Activated CD4-positive, alpha-beta T cell treated with anti-CD3 and anti-CD28 coated beads for 24 hours (primary cell): ENCODE results near the gene RHBDD1.

Source experiments
- DNase-seq, 2 donors: peaks; one replicate each; pipeline ENCODE4 v3.0.0-alpha.2; 2020; ENCODE audit warnings: low read depth in 2 of 2

The RHBDD1 gene

GRCh38 chr2:226885769-226886435 lies 50.0 kb downstream of the RHBDD1 start:
- no peak for DNase-seq

DNA sequence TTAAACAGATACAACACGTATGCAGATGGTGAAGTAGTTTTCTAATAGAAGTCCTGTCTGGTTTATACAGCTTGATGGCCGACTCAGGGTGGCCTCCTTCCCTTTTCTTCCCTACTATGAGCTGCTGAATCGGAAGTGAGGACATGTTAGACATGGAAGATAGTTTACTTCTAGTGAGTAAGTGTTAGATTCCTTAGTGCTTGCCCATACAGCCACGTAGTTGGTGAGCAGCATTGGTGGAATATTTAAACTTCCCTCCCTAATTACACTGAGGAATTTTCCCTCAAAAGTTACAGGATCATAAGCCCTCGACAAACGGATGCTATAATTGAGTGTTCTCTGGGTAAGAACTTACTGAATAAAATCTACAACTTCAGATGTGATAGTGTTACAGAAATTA lies 52.1 kb downstream of the RHBDD1 start:
- DNase-seq = no peak

DNA sequence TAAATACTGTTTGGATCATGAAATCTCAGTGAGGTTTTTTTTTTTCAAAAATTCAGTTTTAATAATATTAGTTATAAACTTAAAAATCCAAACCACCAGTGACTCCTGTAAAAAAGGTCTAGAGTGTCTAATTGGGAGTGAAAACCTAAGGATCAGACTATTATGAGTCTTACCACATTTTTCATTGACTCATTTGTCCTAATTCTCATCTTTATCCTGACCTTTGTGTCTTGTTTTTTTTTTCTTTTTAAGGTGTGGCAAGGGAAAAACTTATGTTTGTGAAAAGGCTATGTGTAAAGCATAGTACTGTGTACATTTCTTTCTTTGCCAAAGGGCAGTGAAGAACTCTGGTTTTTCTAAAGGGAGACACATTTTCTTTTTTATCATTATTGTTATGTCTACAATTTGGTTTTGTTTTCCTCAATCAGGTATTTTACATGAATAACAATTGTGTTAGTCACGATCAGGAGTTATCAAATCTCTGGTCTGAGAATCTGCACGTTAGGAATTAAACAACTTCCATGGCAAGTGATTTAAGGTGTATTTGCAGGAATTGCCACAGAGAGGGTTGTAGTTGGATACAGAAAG lies 52.6 kb downstream of the RHBDD1 start:
- DNase-seq = no peak

GRCh38 chr2:226888971-226889370 lies 53.1 kb downstream of the RHBDD1 start:
- no peak for DNase-seq

- no peak for DNase-seq
These were observed 54.4 kb downstream of the RHBDD1 start for GRCh38 chr2:226890286-226890685.

DNA sequence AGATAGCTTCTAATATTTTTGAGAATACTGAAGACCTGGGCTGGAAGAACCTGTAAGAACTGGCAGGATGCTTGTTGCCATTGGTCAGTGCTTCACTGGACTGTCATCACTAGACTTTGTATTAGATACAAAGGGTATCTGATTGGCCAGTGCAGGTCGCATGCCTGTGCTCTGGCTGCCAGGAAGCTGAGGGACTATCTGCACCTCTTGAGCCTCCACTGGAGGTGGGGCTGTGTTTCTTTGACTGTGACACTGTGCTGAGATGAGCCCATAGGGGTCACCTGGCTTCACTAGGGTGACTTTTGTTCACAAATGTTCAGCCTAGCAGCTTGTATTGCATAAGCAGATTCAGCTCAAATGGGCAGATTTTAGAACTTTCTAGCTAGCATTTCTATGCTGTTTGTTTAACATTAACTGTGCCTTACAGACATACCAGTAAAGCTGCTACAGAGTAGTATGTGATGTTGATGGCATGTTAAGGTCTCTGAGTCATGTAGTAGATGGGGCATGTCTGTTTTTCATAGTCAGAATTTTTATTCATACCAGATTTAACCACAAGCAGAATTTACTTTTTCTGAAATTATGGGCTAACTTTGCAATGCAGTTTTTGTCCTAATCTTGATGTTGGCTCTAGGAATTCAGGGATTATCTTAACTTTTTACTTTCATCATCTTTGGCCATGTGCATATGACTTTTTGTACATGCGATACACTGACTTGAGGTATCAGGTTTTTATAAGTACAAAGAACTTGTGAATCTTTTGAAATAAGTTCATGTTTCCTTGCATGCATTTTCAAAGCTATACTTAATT lies 56.1 kb downstream of the RHBDD1 start:
- DNase-seq = no peak

DNA sequence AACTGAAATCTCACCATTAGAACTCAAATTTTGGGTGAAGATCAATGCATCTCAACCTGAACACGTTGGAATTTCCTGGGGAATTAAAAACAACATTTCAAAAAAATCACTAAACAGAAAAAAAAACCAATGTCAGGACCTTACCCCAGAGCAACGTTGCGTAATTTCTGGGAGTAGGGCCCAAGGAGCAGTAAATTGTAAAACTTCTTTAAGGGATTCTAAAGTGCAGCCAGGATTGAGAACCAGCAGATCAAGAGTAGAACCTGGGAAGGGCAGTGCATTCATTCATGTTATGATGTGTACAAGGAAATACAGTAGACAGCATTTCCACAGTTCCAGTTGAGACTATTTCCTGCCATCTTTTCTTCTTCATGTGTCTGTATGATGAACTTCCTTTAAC lies 56.9 kb downstream of the RHBDD1 start:
- DNase-seq = no peak

GRCh38 chr2:226893216-226893615 lies 57.4 kb downstream of the RHBDD1 start:
- DNase-seq = no peak

DNA sequence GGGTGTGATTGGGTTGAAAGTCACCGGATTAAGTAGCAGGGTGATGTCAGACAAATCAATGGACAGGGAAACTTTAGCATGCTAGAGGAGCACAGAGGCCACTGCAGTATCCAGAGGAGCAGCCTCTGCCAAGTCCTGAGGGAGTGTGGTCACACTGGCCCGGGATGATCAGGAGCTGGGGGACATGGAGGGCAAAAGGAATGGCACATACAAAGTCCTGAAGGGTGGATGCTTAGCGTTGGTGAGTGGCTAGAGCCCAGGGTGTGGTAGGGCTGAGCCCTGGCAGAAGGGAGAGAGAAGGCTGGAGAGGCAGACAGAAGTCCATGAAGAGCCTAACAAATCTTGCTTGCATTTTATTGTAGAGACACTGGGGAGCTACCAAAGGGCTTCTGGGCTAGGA lies 58.9 kb downstream of the RHBDD1 start:
- DNase-seq = no peak

GRCh38 chr2:226895579-226895978 lies 59.7 kb downstream of the RHBDD1 start:
- DNase-seq = no peak

- no peak for DNase-seq
These were observed 62.3 kb downstream of the RHBDD1 start for GRCh38 chr2:226898121-226898520.

- no peak for DNase-seq
These were observed 63.0 kb downstream of the RHBDD1 start for GRCh38 chr2:226898897-226899296.

DNA sequence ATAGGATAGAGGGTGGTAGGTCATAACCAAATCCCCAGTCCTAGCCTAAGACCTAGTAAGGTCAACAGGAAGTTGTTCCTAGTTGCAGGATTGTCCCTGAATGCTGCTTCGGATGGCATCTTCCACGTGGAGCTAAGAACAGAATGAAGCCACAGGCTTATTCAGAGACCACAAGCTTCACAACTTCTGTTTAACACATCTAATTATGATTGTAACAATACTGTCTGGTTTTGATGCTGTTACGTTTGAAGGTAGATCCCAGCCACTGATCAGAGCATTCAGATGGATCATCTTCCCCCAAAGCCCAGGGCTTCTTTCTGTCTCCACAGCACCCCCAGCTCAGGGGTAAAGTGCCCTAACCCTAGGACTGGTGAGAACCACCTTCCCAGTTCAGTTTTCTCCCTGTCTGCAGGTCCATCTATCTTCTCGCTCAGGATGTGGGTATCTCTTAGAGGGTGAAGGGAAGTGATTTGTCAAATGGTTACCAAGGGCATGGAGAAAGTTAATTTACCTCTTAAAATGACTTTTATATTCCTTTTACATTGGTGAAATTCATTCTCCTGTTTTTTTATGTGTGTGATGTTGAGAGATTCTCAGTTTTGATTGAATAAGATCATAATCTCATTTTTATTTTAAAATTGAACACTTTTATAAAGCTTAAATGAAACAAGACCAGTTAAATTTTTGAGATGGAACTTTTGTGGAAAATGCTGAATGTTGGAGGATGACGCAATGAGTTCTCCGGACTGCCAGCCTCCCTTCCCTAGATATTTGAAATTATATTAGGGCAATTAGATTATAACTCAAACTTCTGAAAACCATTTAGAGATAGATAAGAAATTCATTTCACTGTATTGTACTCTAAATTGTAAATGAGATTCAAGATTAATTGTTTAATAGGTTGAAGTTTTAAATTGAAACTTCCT lies 66.5 kb downstream of the RHBDD1 start:
- DNase-seq = no peak

GRCh38 chr2:226903179-226903578 lies 67.3 kb downstream of the RHBDD1 start:
- DNase-seq = no peak

DNA sequence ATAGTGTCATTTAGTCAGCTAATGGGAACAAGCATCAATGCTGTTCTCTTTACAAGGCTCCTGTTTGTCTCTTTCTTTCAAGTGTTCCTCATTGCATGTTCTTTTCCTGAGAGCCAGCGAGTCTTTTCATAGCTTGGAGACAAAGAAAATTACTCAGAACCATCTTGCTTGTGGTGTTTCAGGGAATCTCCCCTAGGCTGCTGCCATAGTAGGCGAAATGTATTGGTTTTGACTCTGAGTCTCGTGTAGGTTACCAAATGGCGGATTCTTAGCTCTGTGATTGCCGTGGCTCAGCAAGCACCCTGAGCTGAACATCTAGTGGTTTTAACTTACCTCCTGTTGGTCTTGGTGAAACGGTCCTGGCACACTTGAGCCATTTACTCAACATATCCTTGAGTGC lies 68.7 kb downstream of the RHBDD1 start:
- no peak for DNase-seq

- no peak for DNase-seq
These were observed 69.9 kb downstream of the RHBDD1 start for GRCh38 chr2:226905718-226906117.

DNA sequence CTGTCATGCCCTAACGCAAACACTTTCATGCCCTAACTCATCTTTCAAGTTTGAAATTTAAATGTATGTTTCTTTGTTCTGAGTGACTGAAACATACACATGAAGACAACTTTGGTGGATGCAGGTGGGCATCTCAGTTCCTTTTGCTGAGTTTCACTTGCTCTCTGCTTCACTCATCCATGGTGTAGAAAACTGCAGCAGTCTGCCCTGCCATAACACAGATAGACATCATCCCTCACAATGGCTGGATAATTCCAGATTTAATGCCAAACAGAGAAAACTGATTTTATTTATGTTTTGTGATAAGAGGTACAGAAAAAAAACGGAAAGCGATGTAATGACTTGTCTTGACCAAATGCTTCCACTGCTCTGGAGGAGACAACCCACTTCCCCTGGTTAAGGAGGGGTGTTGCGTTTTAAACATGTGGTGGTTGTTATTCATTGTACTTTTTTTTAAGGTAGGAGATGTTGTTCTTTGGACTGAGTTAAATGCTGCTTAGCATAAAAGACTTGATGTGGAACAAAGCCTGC lies 70.4 kb downstream of the RHBDD1 start:
- no peak for DNase-seq

GRCh38 chr2:226909126-226909525 lies 73.3 kb downstream of the RHBDD1 start:
- DNase-seq = no peak

- DNase-seq = no peak
These were observed 74.0 kb downstream of the RHBDD1 start for GRCh38 chr2:226909836-226910235.

GRCh38 chr2:226910384-226910783 lies 74.5 kb downstream of the RHBDD1 start:
- no peak for DNase-seq

DNA sequence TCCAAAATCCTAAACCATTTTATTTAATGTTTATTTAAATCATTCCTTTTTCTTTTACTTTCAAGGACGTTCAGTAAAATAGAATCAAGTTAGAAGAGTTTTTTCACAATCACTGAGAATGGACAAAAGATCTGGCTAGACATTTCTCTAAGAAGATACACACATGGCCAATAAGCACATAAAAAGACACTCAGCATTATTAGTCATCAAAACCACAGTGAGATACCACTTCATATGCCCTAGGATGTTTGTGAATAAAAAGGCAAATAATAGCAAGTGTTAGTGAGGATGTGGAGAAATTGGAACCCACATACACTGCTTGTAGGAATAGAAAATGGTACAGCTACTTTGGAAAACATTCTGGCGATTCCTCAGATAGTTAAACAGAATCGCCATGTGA lies 76.1 kb downstream of the RHBDD1 start:
- no peak for DNase-seq

GRCh38 chr2:226913641-226914040 lies 77.8 kb downstream of the RHBDD1 start:
- DNase-seq = no peak
